ENCODE results near the gene NAA15.
A peak's percentile ranks its signal among the peaks of the same experiment; 100 is the strongest.

DNA sequence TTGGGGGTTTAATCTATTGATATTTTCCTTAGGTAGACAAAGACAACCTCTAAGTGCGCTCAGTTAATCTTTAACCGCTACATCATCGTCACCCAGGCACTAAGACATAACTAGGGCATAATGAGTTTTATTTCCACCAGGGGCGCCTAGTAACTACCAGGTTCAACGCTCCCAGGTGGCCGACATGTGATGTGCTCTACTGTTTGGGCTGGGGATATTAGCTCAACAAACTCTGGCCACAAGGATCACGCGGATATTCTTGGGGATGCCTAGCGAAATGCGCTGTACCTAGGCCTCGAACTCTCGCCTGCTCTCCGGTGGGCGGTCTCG, 151.7 kb downstream of the NAA15 start:
- TF ChIP-seq, protein P1, sequence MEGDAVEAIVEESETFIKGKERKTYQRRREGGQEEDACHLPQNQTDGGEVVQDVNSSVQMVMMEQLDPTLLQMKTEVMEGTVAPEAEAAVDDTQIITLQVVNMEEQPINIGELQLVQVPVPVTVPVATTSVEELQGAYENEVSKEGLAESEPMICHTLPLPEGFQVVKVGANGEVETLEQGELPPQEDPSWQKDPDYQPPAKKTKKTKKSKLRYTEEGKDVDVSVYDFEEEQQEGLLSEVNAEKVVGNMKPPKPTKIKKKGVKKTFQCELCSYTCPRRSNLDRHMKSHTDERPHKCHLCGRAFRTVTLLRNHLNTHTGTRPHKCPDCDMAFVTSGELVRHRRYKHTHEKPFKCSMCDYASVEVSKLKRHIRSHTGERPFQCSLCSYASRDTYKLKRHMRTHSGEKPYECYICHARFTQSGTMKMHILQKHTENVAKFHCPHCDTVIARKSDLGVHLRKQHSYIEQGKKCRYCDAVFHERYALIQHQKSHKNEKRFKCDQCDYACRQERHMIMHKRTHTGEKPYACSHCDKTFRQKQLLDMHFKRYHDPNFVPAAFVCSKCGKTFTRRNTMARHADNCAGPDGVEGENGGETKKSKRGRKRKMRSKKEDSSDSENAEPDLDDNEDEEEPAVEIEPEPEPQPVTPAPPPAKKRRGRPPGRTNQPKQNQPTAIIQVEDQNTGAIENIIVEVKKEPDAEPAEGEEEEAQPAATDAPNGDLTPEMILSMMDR (IDR thresholded peaks at IDR 0.05; ENCODE audit: low read depth, low read length, poor library complexity, severe bottlenecking), result peak; percentile 72
- TF ChIP-seq EZH2phosphoT487 (IDR thresholded peaks at IDR 0.05; ENCODE audit: borderline replicate concordance, low read length), result no peak
